Activated CD8-positive, alpha-beta memory T cell treated with anti-CD3 and anti-CD28 coated beads, Interleukin-2, amount 50 U/mL, for 48 hours (primary cell): ENCODE data around the gene KLHL30.

Experiments used
- DNase-seq: peaks from one replicate; pipeline ENCODE4 v3.0.0-alpha.2; 2020

KLHL30 gene

GRCh38 chr2:238133499-238134392 lies 4.7 kb upstream of the KLHL30 start:
- no peak for DNase-seq

GRCh38 chr2:238134393-238134785 lies 4.1 kb upstream of the KLHL30 start:
- no peak for DNase-seq

DNA sequence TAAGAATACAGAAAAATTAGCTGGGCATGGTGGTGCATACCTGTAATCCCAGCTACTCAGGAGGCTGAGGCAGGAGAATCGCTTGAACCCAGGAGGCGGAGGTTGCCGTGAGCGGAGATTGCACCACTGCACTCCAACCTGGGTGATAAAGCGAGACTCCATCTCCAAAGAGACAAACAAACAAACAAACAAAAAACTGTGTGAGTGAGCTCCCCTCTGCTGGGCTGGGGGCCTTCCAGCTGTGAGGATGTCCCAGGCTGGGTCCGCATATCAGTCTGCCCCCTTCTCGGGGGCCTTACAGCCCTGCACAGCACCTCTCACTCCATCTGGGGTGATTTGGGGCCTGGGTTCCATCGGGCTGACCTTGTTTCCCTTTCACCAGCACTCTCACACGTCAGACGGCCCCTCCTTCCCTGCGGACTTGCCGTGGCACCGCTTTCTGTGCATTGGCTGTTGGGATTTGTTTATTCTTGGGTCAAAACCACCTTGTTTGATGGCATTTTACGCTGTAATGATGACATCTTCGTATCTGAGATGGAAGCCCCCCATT lies 2.8 kb upstream of the KLHL30 start:
- DNase-seq: no peak

- no peak for DNase-seq
Measured at GRCh38 chr2:238136820-238137537, 1.5 kb upstream of the KLHL30 start.

- no peak for DNase-seq
Measured at GRCh38 chr2:238137885-238138284, 583 bp upstream of the KLHL30 start.

GRCh38 chr2:238139196-238140039 lies 950 bp downstream of the KLHL30 start:
- DNase-seq: peak; percentile 83

- DNase-seq: no peak
Measured at GRCh38 chr2:238140040-238140439, 1.6 kb downstream of the KLHL30 start.

- no peak for DNase-seq
Measured at GRCh38 chr2:238140721-238141540, 2.5 kb downstream of the KLHL30 start.

DNA sequence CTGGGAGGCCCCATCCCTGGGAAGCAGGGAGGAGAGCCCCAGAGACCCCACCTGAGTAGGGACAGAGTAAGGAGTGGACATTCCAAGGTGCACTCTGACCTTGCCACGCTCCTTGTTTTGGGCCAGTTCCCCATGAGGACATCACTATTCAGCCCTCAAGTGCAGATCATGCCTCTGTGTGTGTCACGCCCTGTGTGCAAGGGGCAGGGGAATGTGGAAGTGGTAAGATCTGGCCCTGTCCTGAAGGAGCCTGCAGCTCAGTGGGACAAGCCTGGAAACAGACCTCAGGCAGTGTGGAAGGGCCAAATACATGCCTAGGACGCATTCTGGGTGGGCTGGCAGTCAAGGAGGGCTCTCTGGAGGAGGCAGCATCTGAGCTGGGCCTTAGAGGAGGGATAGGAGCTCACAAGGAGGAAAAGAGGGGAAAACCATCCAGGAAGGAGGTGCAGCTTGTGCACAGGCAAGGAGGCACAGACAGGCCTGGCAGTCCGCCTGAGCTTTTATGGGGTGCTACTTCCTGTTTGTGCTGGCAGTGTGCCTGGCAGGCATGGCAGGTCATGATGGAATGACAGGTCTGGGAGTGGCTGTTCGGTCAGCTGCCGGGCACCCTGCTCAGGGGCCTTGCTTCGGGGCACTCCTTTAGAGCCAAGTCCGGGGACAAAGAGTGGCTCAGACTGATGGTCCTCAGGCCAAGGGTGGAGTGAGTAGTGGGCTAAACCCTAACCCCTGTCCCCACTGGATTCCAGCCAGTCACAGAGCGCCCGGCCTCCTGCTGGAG lies 3.3 kb downstream of the KLHL30 start:
- no peak for DNase-seq

- no peak for DNase-seq
Measured at GRCh38 chr2:238142382-238143205, 4.1 kb downstream of the KLHL30 start.

- no peak for DNase-seq
Measured at GRCh38 chr2:238143239-238143951, 4.9 kb downstream of the KLHL30 start.

- DNase-seq: no peak
Measured at GRCh38 chr2:238144262-238144661, 5.8 kb downstream of the KLHL30 start.

- DNase-seq: no peak
Measured at GRCh38 chr2:238145046-238145445, 6.6 kb downstream of the KLHL30 start.

DNA sequence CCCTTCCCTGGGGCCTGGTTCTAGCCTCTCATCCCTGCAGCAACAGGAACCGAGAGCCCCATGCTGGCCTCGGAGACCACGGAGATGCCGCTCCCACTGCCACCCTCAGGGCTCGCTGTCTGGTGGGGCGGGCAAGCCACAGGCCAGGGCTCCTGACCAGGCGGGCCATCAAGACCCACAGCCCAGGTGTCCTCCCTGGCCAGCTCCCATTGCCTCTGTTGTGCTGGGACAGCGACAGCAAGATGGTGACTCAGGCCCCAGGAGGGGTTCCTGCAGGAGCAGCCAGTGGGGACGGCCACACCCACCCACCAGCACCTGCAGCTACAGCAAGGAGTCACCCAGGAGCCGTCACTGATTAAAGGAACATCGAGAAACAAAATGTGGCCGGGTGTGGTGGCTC lies 7.4 kb downstream of the KLHL30 start:
- no peak for DNase-seq

GRCh38 chr2:238146884-238147544 lies 8.5 kb downstream of the KLHL30 start:
- DNase-seq: no peak

DNA sequence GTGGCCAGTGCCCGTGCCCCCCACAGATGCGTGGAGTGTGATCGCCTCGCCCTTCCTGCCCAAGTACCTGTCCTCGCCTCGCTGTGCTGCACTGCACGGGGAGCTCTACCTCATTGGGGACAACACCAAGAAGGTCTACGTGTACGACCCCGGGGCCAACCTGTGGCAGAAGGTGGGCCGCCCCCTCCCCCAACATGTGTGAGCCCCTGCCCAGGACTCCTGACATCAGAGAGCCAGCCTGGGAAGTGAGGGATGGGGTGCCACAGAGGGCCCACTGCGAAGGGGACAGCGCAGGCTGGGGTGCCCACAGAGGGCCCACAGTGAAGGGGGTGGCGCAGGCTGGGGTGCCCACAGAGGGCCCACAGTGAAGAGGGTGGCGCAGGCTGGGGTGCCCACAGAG lies 10.5 kb downstream of the KLHL30 start:
- no peak for DNase-seq

DNA sequence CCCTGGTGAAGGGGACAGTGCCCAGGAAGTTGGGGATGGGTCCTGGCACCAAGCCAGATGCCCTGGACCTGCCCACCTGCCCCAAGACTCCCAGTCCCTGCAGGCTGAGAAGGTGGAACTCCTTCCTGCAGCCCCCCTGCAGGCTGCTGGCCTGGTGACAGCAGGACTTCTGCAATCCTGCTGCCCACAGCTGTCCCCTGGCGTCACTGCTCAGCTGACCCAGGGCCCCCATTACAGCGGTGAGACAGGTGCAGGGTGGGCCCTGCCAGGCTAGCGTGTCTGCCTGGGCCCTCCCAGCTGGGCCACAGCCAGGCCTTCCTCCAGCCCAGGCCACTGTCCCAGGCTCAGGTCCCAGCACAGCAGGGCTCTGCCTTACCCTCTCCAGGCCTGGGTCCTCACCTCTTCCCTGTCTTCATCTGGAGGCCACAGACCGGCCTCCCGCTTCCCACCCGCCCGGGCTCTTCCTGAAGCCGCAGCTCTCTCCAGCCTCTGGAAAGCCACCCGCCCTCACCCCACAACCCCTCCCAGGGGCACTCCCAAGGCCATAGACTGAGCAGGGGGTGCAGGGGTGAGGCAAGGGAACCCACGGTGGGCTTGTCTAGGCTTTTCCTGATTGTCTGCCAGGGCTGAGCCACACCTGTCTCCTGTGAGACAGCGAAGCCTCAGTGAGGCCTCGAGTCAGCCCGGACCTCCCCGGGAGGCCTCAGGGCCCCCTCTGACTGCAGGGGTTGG lies 11.5 kb downstream of the KLHL30 start:
- DNase-seq: no peak

- no peak for DNase-seq
Measured at GRCh38 chr2:238150686-238151085, 12.2 kb downstream of the KLHL30 start.
